Measurements from ENCODE around the gene CDS2.
"Not testable (repeated sequence)": the region's sequence is repeated elsewhere in the genome, so short reads cannot be mapped to it uniquely, and the experiment has no call there.

CDS2 gene

DNA sequence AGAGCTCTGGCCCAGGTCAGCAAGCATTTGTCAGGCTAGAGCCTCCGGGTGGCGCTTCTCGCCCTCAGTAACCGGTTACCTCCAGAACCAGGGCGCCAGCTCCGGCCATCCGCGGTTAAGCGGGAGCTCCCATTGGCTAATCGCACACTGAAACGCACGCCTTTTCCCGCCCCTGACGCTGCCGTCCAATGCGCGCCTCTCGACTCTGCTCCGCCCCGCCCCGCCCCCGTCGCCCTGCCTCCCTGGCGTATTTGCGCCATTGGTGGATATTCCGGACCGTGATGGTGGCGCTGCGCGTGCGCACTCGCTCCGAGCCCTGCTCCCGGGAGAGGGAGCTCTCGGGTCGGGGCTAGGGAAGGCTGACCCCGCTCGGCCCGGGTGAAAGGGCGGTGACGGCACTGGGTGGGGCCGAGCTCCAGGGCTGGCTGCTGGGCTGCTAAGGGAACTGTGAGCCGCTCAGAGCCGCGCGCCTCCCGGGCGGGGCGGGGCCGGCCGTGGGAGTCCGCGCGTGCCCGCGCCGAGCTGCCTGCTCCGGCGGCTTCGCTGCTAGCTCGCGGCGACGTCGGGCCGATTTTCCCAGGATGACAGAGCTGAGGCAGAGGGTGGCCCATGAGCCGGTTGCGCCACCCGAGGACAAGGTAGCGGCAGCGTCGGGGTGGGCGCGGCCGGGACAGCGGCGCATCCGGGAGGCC is at the start of gene CDS2:
Gene CDS2, plus strand, starts transcription at position 497 of the 692 bp plus-strand sequence. Its CDS starts 85 bp downstream, at position 582.
- peak; percentile 100 for DNase-seq

DNA sequence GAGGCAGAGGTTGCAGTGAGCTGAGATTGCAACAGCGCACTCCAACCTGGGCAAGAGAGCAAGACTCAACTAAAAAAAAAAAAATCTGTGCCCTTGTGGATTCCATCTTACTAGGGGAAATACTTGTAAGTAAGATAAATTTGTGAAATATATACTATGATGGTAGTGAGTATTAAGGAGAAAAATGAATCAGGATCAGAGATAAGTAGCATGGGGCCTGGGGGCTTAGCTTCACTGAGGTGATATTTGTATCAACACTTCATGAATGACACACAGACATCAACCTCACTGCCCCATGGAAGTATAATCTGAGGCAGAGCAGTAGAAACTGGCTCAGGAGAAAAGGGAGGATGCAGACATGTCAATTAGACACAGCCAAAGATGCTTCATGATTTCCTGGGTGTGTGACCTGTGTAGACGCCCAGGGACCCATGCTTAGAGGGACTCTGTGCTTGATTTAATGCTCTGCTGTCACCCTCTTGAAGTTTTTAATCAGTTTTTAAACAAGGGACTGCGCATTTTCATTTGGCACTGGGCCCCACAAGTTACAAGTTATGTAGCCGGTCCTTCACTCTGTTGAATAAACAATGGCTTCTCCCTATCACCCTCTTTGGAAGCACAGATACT is 48.9 kb upstream of the CDS2 start:
- peak; percentile 31 for DNase-seq

DNA sequence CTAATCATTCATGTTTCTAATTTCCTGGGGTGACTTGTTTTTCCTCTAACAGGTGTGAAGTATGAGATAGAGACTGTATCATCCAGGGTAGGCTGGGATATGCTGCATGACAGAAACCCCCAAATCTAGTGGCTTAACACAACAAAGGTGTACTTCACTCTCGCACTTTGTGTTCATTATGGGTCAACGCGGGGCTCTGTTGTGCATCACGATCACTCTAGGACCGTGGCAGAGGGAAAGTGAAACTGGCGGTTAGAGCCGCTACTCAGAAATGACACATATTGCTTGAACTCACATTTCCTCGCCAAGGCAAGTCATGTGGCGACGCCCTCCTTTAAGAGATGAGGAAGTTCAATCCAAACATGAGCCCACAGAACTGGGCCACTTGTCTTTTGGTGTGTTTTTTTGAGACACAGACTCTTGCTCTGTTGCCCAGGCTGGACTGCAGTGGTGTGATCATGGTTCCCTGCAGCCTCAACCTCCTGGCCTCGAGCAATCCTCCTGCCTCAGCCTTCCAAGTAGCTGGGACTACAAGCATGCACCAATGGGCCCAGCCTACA is 48.3 kb upstream of the CDS2 start:
- peak; percentile 83 for DNase-seq

DNA sequence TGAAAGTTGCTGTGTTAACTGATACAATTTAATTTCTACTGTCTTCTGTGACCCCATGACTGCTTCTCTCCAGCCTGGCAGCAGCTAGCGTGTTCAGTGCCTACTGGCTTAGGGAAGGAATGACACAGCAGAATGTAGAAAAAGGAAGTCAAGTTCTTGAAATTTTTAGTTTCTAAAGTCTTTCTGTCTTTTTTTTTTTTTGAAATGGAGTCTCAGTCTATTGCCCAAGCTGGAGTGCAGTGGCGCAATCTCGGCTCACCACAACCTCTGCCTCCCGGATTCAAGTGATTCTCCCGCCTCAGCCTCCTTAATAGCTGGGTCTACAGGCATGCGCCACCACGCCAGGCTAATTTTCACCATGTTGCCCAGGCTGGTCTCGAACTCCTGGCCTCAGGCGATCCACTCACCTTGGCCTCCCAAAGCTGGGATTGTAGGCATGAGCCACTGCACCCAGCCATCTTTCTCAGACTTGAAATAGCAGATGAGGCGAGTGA is 46.4 kb upstream of the CDS2 start:
- DNase-seq: no peak

DNA sequence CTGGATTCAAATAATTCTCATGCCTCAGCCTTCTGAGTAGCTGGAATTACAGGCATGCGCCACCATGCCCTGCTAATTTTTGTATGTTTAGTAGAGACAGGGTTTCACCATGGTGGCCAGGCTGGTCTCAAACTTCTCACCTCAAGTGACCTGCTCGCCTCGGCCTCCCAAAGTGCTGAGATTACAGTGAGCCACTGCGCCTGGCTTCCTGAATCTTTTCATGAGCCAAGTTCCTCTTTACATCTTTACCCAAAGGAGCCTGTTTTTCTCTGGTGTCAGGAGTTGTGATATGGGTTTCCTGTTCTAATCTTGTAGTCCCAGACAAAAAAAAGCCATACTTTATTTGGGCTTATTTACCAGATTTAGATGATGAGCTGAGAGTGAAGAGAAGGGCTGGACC is 41.4 kb upstream of the CDS2 start:
- no peak for DNase-seq

DNA sequence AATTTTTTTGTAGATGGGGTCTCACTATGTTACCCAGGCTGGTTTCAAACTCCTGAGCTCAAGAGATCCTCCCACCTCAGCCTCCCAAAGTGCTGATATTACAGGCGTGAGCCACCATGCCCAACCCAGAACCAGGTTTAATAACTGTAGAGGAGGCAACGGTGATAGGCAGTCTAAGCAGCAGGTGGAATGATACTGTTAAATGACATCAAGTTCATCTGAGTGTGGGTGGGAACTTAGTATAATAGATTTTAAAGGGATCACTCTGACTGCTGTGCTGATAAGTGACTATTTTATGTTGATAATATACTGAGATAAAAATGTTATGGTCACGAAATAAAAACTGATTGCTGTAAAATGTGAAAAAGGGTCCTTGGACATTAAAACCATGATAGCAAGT is 38.1 kb upstream of the CDS2 start:
- DNase-seq: no peak

DNA sequence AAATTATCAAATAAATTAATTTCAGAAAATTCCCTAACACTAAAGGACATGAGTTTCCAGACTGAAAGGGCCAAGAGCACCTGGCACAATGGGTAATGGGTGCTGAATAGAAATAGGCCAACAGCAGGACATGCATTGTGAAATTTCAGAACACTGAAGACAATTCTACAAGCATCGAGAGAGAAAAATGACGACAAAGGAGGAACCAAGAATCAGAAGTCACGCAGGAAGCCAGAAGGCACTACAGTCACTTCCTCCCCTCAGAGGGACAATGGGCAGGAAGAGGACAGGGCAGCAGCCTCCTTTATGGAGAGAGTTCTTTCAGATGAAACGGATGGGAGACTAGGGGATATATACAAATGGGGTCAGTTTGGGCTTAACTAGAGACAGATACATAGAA is 36.6 kb upstream of the CDS2 start:
- no peak for DNase-seq

DNA sequence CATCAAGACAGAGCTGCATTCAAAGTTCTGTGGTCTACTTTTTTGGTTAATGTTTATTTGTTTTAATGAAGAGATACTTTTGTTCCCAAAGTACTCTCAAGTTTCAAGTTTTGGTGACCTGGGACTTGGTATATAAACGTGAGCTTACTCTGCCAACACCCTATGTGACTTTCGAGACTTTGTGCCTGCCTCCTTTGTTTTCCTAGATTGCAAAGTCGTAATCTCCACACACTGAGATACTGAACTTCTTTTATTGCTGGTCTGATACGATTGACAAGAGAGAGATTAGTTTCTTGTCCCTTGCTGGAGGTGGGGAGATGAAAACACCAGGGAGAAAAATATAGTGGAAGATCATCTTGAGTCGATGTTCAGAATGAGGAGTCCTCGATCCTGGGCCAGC is 34.9 kb upstream of the CDS2 start:
- DNase-seq: no peak

DNA sequence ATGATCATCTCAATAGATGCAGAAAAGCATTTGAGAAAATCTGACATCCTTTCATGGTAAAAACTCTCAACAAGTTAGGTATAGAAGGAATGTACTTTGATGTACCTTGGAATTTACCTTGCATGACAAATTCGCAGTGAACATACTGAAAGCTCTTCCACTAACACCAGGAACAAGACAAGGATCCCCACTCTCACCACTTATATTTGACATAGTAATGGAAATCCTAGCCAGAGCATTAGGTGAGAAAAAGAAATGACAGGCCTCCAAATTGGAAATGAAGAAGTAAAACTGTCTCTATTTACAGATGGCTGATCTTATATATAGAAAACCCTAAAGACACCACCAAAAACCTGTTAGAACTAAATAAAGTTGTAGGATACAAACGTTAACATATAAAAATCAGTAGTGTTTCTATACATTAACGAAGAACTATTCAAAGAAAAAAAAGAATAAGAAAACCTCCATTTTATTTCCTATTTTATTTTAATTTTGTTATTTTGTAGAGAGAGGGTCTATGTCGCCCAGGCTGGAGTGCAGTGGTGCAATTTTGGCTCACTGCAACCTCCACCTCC is 34.0 kb upstream of the CDS2 start:
- DNase-seq: no peak

DNA sequence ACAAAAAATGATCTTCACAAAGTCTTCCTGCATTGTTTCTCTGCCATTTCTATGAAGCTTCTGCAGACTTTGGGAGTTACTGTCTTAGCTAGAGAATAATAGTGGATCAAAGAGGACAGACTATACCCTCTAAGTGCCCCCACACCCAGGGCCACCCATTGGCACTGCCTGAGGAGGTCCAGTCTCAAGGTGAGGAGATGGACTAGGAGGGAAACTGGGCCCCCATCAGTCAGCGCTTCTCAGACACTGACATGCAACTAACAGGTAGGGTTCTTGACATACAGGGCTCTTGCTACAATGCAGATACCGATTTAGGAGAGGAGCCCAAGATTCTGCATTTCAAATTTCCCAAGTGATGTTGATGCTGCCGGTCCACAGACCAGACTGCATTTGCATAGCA is 31.4 kb upstream of the CDS2 start:
- DNase-seq: no peak

DNA sequence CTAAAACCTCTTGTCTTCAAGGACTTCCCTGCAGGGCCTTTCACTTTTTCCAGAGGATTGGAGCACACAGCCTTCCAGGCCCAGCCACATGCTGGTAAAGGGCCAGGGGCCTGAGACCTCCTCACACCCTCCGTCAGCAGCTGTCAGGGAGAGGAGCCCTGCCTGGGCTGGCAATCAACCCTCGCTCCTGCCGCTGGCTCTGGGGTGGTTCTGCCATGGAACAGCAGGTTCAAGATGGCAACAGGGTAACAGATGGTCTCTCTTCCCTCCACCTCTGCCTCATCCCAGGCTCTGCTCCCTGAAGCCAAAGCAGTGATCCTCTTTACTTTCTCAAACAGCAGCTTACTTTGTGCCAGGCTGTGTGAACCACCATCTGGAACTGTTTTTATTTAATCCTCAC is 30.9 kb upstream of the CDS2 start:
- DNase-seq: no peak

DNA sequence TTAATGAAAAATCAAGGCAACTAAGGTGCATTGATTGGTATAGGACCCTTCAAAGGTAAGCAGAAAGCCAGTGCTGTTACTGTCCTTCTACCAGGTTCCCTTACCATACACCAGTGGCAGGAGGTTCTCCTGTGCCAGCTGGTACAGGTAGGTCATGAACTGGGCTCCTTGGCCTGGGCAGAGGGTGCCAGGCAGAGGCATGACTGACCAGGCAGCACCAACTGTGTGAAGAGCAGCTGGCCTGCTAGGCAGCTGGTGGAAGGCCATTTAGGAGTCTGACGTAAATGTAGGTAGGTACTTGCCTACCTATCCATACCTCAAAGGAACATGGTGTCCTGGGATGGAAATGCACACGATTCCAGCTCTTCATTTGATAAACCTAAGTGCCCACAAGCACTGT is 30.3 kb upstream of the CDS2 start:
- no peak for DNase-seq

DNA sequence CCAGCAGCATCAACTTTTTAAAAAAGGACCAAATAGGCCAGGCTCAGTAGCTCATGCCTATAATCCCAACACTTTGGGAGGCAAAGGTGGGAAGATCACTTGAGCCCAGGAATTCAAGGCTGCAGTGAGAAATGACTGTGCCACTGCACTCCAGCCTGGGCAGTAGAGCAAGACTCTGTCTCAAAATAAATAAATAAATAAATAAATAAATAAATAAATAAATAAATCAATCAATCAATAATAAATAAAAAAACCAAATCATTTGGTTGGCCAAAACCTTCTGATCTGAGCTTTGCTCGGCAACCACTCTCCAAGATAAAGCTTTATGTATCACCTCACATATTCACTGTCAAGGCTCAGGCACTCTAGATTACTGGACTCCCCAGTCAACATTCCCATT is 27.8 kb upstream of the CDS2 start:
- not testable (repeated sequence) for DNase-seq

DNA sequence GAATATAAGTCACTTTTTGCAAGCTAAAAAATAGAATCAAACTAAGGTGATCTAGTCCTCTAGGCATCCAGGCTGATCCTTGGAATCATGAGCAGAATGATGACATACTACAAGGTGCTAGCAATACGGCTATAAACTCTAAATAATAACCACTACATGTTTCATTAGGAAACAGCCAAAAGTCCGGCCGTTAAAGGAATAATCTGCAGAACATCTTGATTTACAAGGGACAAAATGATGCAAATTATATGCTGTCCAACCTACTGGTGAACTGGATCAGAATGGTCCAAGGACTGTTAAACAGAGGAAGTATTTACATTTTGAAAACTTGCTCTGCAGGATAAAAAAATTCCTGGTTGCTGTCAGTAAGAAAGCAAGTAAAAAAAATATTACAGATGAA is 26.9 kb upstream of the CDS2 start:
- DNase-seq: not testable (repeated sequence)

DNA sequence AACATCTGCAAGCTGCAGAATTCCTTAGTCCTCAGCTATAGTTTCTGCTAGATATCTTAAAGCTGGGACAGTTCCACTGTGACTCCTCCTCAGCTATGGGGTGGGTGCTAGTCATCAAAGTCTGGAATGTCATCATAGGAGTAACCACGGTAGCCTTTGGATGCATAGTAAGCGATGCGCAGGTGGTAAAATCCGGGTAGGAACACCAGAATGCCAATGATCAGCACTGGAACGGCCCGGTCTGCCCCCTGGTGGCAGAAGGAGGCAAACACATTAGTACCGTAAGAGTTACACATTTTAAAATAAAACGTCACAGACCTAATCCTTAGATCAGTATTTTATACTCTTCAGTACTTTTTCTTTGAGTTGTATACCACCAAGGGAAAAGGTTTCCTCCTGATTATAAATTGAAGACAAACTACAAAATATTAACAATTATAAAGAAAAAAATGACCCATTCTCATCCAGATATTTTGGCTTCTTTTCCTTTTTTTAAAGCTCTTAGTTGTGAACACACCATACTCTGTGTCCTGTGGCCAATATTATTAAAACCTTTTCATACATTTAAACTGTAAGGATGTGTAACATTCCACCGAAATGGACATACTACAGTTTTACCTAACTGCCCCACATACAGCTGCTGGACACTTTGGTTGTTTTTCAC is 26.0 kb upstream of the CDS2 start:
- peak; percentile 87 for DNase-seq

DNA sequence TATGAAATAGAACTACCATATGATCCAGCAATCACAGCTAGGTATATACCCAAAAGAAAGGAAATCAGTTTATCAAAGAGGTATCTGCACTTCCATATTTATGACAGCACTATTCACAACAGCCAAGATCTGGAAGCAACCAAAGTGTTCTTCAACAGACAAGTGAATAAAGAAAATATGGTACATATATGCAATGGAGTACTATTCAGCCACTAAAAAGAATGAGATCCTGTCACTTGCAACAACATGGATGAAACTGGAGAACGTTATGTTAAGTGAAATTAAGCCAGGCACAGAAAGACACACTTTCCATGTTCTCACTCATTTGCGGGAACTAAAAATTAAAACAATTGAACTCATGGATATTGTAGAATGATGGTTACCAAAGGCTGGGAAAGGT is 22.3 kb upstream of the CDS2 start:
- DNase-seq: no peak

DNA sequence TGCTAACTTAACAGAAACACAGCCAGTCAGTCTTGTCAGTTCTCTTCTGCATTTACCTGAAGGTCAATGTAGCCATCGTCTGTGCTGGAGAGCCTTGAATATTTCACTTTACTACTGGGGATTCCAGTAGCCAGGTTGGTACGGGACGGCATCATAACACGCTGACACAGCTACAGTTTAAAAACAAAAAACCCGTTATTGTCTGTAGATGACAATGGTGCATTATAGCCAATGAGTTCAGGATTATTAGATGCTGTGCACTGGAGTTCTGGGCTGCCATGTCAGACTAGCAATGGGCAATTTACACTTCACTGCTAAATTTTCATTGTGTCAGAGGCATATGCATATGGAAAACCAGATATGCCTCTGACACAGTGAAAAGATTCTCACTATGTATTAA is 17.5 kb upstream of the CDS2 start:
- DNase-seq: no peak

DNA sequence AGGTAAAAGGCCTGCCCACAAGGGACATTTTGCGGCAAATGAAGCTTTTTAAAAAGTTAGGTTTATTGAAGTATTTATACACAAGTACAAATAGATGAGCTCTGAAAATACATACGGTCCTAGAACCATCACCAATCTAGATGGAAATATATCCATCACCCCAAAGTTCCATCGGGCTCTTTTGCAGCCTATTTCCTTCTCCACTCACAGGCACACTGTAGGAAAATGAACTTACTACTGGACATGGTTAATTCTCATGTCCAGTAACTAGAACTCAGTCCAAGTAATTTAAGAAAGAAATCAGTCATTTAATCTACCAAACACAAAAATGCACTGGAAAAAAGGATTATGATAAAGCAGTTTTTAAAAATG is 13.2 kb upstream of the CDS2 start:
- no peak for DNase-seq

DNA sequence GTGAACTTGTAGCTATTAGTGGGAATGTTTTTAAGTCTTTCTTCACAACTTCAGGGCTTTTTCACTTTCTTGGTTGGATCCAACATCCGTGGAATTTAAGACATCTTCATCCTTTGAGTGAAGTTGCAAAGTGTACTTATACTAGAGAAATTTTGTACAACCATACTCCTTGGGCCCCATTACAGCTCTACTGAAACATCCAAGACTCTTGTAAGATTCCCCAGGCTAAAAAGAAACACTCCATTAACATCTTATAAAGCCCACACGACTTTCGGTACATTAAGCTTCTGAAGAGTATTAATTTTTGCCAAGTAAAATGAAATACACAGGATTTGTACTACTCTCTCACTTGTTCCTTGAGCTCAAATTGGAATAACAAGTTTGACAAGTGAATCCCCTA is 12.4 kb upstream of the CDS2 start:
- DNase-seq: no peak

DNA sequence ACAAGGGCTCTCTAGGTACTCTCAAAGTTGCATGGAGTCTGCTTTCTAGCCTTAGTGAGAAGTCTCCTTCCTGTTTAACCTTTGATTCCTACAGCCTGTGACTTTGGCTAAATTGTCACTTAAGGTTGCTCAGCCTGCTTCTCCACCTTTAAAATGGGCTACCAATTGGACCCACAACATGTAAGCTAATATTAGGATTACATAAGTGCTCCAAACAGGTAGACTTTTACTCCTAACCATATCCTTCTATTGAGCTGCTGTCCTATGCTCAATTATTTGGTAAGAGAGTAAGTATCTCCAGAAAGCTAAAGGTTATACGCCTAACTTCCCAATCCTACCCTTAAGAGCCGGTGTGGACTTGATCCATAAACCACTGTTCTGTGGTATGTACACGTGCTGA is 9.9 kb upstream of the CDS2 start:
- DNase-seq: no peak

DNA sequence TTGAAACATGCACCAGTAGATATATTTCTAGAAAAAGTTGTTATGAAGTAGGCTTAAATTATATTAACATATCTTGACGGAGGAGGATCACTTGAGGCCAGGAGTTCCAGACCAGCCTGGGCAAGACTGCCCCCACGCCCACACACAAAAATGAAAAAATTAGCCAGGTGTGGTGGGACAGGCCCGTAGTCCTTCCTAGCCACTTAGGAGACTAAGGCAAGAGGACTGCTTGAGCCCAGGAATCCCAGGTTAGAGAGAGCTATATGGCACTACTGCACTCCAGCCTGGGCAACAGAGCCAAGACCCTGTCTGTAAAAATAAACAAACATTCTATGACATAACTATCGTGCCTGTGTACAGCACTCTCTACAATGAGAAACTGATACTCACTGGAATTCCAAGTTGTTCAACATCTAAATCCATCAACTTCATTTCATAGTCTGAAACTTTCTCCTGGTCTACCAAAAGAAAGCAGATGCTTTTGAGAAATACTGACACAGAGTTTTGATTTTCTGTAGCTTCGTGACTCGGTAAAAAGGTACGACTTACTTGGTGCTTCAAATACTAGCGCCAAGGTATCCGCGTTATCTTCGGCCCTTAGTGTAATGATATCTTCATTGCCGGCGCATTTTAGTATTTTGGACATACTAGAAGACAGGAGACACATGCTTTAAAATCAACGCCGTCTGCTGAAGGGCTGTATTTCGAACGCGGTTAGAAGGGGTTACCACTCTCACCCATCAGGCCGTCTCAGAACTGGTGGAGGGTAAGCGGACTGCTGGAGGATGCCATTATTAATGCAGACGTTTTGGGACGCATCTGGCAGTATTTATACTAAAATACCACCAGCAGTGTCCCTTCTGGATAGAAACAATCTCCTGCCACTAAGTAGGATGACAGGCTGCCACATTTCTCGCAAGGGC is 8.3 kb upstream of the CDS2 start:
- peak; percentile 37 for DNase-seq

DNA sequence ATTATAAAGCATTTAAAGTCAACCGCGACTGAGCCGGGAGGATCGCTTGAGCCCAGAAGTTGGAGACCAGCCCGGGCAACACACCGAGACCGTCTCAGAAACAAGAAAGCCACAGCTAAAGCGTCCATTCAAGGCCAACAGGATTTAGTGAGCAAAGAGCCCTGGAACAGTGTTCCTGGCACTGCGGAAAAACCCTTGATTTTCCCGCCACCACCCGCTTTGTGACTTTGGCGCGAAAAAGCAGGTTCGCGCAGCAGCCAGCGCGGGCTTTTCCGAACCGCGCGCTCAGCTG is 7.7 kb upstream of the CDS2 start:
- DNase-seq: no peak
